SK-N-SH (cell line): ENCODE results near the gene ASAP2. TPM values are rescaled to one million over a fixed set of nuclear protein-coding genes. Genes with fewer than 3 reads are reported as not detected.
A peak's percentile ranks its signal among the peaks of the same experiment; 100 is the strongest.

Source experiments
- CTCF ChIA-PET: fragments of 300-600, 350-600 bp; formaldehyde crosslinking; extraction: SDS; loops from one replicate; lab custom pipeline; 2021; lab: Yijun Ruan, JAX
- POLR2A ChIA-PET: fragments of 350-600 bp; sonication (Branson Sonifier 250); formaldehyde crosslinking; extraction: SDS; loops from one replicate; lab custom pipeline; 2020; ENCODE audit warnings: antibody characterized with exemption, inconsistent platforms; lab: Yijun Ruan, JAX
- DNase-seq: peaks from one replicate; pipeline ENCODE4 v3.0.0; 2012
- H2AFZ ChIP-seq: fragments of 200-600 bp; sonication (generic); 2 replicates; pipeline ENCODE4 v1.8.1; 2016; ENCODE audit warnings: antibody characterized with exemption, mild to moderate bottlenecking, low read depth
- H3F3A ChIP-seq: fragments of 200-600 bp; sonication (generic); replicated peaks from 2 replicates; pipeline ENCODE3; 2016; ENCODE audit warnings: antibody characterized with exemption, mild to moderate bottlenecking; ENCODE audit not compliant: insufficient read depth
- H3K27ac ChIP-seq, 2 experiments: fragments of 200-500 bp in 1 of 2; fragments of 200-600 bp in 1 of 2; sonication (Bioruptor generic) in 1 of 2; sonication (generic), shearing (Covaris generic) in 1 of 2; 2 replicates each; pipeline versions ENCODE4 v1.5.1 to v1.6.1; 2014 to 2016; ENCODE audit warnings: low read depth in 2 of 2, inconsistent platforms in 1 of 2, low read length in 1 of 2, mild to moderate bottlenecking in 1 of 2, mixed read lengths in 1 of 2
- H3K27me3 ChIP-seq: fragments of 200-600 bp; sonication (generic), shearing (Covaris generic); 2 replicates; pipeline ENCODE4 v1.6.1; 2016; ENCODE audit warnings: mixed run types; ENCODE audit not compliant: insufficient read depth
- H3K36me3 ChIP-seq, 2 experiments: fragments of 200-500 bp in 1 of 2; fragments of 200-600 bp in 1 of 2; sonication (Bioruptor generic) in 1 of 2; sonication (generic) in 1 of 2; replicated peaks in 1 of 2; 2 replicates each; pipeline versions ENCODE3 to v1.5.1; 2014 to 2016; ENCODE audit warnings: low read length in 1 of 2, mild to moderate bottlenecking in 1 of 2; ENCODE audit not compliant: insufficient read depth in 2 of 2, control insufficient read depth in 1 of 2
- H3K4me1 ChIP-seq, 2 experiments: fragments of 200-500 bp in 1 of 2; fragments of 200-600 bp in 1 of 2; sonication (Bioruptor generic) in 1 of 2; sonication (generic), shearing (Covaris generic) in 1 of 2; 2 replicates each; pipeline versions ENCODE4 v1.5.1 to v1.6.1; 2014 to 2016; ENCODE audit warnings: low read depth in 1 of 2, low read length in 1 of 2, mixed run types in 1 of 2; ENCODE audit not compliant: insufficient read depth in 2 of 2, control insufficient read depth in 1 of 2
- H3K4me2 ChIP-seq: fragments of 200-600 bp; sonication (generic), shearing (Covaris generic); 2 replicates; pipeline ENCODE4 v1.6.1; 2017; ENCODE audit warnings: mixed run types
- H3K4me3 ChIP-seq, 2 experiments: fragments of 200-500 bp in 1 of 2; fragments of 200-600 bp in 1 of 2; sonication (Bioruptor generic) in 1 of 2; sonication (generic), shearing (Covaris generic) in 1 of 2; 2 replicates each; pipeline versions ENCODE4 v1.5.1 to v1.8.1; 2014 to 2016; ENCODE audit warnings: low read depth in 2 of 2, inconsistent platforms in 1 of 2, low read length in 1 of 2, mild to moderate bottlenecking in 1 of 2, mixed read lengths in 1 of 2, moderate library complexity in 1 of 2
- H3K79me2 ChIP-seq: fragments of 200-600 bp; sonication (generic); 2 replicates; pipeline ENCODE4 v1.8.1; 2017; ENCODE audit warnings: mild to moderate bottlenecking; ENCODE audit not compliant: insufficient read depth
- H3K9ac ChIP-seq: fragments of 200-600 bp; sonication (generic); 2 replicates; pipeline ENCODE4 v1.6.1; 2017; ENCODE audit warnings: mixed run types
- H3K9me2 ChIP-seq: fragments of 200-600 bp; sonication (generic); 2 replicates; pipeline ENCODE4 v1.6.1; 2017; ENCODE audit warnings: mixed run types
- H3K9me3 ChIP-seq: fragments of 200-600 bp; sonication (generic); 2 replicates; pipeline ENCODE4 v1.6.1; 2017; ENCODE audit warnings: mixed run types, mild to moderate bottlenecking, moderate library complexity
- H4K20me1 ChIP-seq: fragments of 200-600 bp; sonication (generic); 2 replicates; pipeline ENCODE4 v1.6.1; 2017; ENCODE audit warnings: mild to moderate bottlenecking, mixed run types; ENCODE audit not compliant: insufficient read depth
- CHD2 ChIP-seq: fragments of 150-350 bp; IDR thresholded peaks from 2 replicates; pipeline ENCODE4 v1.6.1; 2018; ENCODE audit warnings: low read length; ENCODE audit not compliant: partially characterized antibody
- ELF1 ChIP-seq: IDR thresholded peaks from 2 replicates; pipeline ENCODE4 v1.4.0; 2012
- EZH2phosphoT487 ChIP-seq: fragments of 200-600 bp; sonication (generic); IDR thresholded peaks from 2 replicates; pipeline ENCODE4 v1.6.1; 2017; ENCODE audit warnings: low read depth, mixed run types, mild to moderate bottlenecking, antibody characterized with exemption, moderate library complexity, borderline replicate concordance
- FOSL2 ChIP-seq: IDR thresholded peaks from 2 replicates; pipeline ENCODE4 v1.4.0; 2012; ENCODE audit warnings: low read depth, mild to moderate bottlenecking, moderate library complexity, borderline replicate concordance
- FOXJ3 ChIP-seq: sonication (generic); formaldehyde crosslinking; IDR thresholded peaks from 2 replicates; pipeline ENCODE4 v1.5.1; 2020; ENCODE audit warnings: mild to moderate bottlenecking, missing genetic modification reagents
- GABPA ChIP-seq: IDR thresholded peaks from 2 replicates; pipeline ENCODE4 v1.4.0; 2012; ENCODE audit warnings: low read depth, mild to moderate bottlenecking
- GATA2 ChIP-seq: sonication (generic); formaldehyde crosslinking; IDR thresholded peaks from 2 replicates; pipeline ENCODE4 v1.5.0; 2020; ENCODE audit warnings: mild to moderate bottlenecking, missing genetic modification reagents
- MEF2A ChIP-seq: IDR thresholded peaks from 2 replicates; pipeline ENCODE4 v1.4.0; 2012; ENCODE audit warnings: low read depth, borderline replicate concordance
- MXI1 ChIP-seq: IDR thresholded peaks from 2 replicates; pipeline ENCODE4 v1.6.1; 2012; ENCODE audit warnings: mild to moderate bottlenecking, low read depth, low read length, improper control_type of control experiment
- NRF1 ChIP-seq: IDR thresholded peaks from 2 replicates; pipeline ENCODE4 v1.6.1; 2012; ENCODE audit warnings: low read depth, mild to moderate bottlenecking, low read length
- POLR2AphosphoS5 ChIP-seq: IDR thresholded peaks from 2 replicates; pipeline ENCODE4 v1.6.1; 2012; ENCODE audit warnings: low read depth, low read length
- RAD21 ChIP-seq: IDR thresholded peaks from 2 replicates; pipeline ENCODE4 v1.6.1; 2012; ENCODE audit warnings: mild to moderate bottlenecking, low read length
- RCOR1 ChIP-seq: fragments of 150-350 bp; IDR thresholded peaks from 2 replicates; pipeline ENCODE4 v1.6.1; 2017; ENCODE audit warnings: antibody characterized with exemption, low read length
- RFX5 ChIP-seq: IDR thresholded peaks from 2 replicates; pipeline ENCODE4 v1.6.1; 2012; ENCODE audit warnings: mild to moderate bottlenecking, improper control_type of control experiment, low read length
- SIN3A ChIP-seq: IDR thresholded peaks from 2 replicates; pipeline ENCODE4 v1.6.1; 2012; ENCODE audit warnings: low read depth, mild to moderate bottlenecking, low read length, moderate library complexity, borderline replicate concordance
- TAF1 ChIP-seq: IDR thresholded peaks from 2 replicates; pipeline ENCODE4 v1.6.1; 2012; ENCODE audit warnings: low read depth, mild to moderate bottlenecking, low read length, moderate library complexity, borderline replicate concordance
- TCF12 ChIP-seq: IDR thresholded peaks from 2 replicates; pipeline ENCODE4 v1.4.0; 2012
- TEAD4 ChIP-seq: IDR thresholded peaks from 2 replicates; pipeline ENCODE4 v1.4.0; 2012; ENCODE audit warnings: mild to moderate bottlenecking, borderline replicate concordance; ENCODE audit not compliant: insufficient read depth
- YY1 ChIP-seq: IDR thresholded peaks from 2 replicates; pipeline ENCODE4 v1.4.0; 2012; ENCODE audit warnings: low read depth, mild to moderate bottlenecking
- WGBS: methylation state at CpG from one replicate; pipeline ENCODE4 v1.1.6; 2017; ENCODE audit warnings: low lambda C conversion rate; 5-methylcytosine and 5-hydroxymethylcytosine counted together
- polyA plus RNA-seq, 3 experiments: library from polyadenylated mRNA; depleted of rRNA; stranded (reverse); fragments of >200 nt; gene quantifications; 2 replicates each; pipeline ENCODE4 v1.2.3, GENCODE V29; 2012
- TF ChIP-seq, protein P1 (sequence below): IDR thresholded peaks from 2 replicates; pipeline ENCODE4; 2012
- TF ChIP-seq, protein P2 (sequence below): IDR thresholded peaks from 2 replicates; pipeline ENCODE4 v1.6.1; 2012; ENCODE audit warnings: mild to moderate bottlenecking, low read depth, low read length, moderate library complexity
- TF ChIP-seq, protein P3 (sequence below): IDR thresholded peaks from 2 replicates; pipeline ENCODE4 v1.4.0; 2012; ENCODE audit warnings: low read depth
- TF ChIP-seq, protein P4 (sequence below): fragments of 150-350 bp; IDR thresholded peaks from 2 replicates; pipeline ENCODE4 v1.6.1; 2016; ENCODE audit warnings: mild to moderate bottlenecking, low read depth, low read length

Gene ASAP2
- polyA plus RNA-seq, 1 of the 3 experiments (the other 2 are of a cell fraction): 37.9 TPM

DNA sequence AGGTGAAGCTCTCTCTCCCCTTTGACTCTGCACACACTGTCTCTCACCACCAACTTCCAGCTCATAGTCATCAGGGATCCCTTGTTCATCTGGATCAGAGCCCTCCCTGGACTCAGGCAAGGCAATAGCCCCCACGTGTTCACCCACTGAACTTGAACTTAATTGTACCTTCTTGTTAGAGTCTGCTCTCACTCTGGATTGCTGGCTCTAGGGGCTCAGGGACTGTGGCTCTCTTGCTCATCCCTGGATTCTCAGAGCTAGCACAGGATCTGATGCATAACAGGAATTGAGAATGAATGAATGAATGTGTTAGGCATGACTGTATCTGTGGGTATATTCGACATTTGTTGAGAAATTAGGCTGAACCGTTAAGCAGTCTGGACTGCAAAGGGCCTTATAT, 16.7 kb upstream of the ASAP2 start:
- CTCF ChIA-PET: interaction anchor here (1.0 to 1.2 kb wide), 3 partner anchors 16 to 144 kb away, joined by 3 to 7 read pairs (median 4); partner anchors contain the start of gene ASAP2
- TF ChIP-seq, protein P1, sequence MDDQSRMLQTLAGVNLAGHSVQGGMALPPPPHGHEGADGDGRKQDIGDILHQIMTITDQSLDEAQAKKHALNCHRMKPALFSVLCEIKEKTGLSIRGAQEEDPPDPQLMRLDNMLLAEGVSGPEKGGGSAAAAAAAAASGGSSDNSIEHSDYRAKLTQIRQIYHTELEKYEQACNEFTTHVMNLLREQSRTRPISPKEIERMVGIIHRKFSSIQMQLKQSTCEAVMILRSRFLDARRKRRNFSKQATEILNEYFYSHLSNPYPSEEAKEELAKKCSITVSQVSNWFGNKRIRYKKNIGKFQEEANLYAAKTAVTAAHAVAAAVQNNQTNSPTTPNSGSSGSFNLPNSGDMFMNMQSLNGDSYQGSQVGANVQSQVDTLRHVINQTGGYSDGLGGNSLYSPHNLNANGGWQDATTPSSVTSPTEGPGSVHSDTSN: no peak
- TF ChIP-seq NRF1 (no peak), YY1 (no peak)

DNA sequence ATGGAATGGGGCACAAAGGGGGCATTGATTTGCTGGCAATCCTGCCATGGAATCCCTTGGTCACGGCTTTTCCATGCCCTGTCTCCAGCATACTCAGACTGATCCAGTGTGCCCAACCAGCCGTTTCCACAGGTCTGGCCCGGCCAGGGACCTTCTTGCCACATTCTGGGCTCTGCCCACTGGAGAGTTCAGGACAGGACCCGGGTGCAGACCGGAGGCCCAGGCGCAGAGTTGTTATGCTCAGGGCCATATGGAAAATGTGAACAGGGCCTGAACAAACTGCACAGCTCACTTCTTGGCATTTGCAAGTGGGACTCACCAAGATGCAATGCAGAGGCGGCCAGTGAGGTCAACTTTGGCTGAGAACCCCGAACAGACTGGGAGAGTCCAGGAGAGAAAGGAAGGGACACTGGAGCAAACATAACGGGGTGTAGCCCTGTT, 15.6 kb upstream of the ASAP2 start:
- CTCF ChIA-PET: interaction anchor here (1.3 to 1.4 kb wide), 2 partner anchors 28 to 49 kb away, joined by 3 read pairs; no protein-coding TSS in a partner anchor
- H3K4me2 ChIP-seq: peak overlapping the region; percentile 51
- DNase-seq: peak; percentile 69
- no peak for TF ChIP-seq GATA2 (CRISPR knock-in tag)
- peak; percentile 51; the same call in 1 of the 2 replicates for TF ChIP-seq POLR2AphosphoS5
- no peak for TF ChIP-seq RCOR1
- no peak for TF ChIP-seq ELF1
- peak; percentile 82; the same call in 1 of the 2 replicates for TF ChIP-seq TEAD4
- TF ChIP-seq RAD21: no peak
- TF ChIP-seq CHD2: peak; percentile 72
- no peak for TF ChIP-seq GABPA
- no peak for TF ChIP-seq SIN3A
- TF ChIP-seq TCF12: peak; percentile 96
- peak; percentile 72 for TF ChIP-seq FOSL2
- TF ChIP-seq, protein P2, sequence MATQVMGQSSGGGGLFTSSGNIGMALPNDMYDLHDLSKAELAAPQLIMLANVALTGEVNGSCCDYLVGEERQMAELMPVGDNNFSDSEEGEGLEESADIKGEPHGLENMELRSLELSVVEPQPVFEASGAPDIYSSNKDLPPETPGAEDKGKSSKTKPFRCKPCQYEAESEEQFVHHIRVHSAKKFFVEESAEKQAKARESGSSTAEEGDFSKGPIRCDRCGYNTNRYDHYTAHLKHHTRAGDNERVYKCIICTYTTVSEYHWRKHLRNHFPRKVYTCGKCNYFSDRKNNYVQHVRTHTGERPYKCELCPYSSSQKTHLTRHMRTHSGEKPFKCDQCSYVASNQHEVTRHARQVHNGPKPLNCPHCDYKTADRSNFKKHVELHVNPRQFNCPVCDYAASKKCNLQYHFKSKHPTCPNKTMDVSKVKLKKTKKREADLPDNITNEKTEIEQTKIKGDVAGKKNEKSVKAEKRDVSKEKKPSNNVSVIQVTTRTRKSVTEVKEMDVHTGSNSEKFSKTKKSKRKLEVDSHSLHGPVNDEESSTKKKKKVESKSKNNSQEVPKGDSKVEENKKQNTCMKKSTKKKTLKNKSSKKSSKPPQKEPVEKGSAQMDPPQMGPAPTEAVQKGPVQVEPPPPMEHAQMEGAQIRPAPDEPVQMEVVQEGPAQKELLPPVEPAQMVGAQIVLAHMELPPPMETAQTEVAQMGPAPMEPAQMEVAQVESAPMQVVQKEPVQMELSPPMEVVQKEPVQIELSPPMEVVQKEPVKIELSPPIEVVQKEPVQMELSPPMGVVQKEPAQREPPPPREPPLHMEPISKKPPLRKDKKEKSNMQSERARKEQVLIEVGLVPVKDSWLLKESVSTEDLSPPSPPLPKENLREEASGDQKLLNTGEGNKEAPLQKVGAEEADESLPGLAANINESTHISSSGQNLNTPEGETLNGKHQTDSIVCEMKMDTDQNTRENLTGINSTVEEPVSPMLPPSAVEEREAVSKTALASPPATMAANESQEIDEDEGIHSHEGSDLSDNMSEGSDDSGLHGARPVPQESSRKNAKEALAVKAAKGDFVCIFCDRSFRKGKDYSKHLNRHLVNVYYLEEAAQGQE: no peak
- no peak for TF ChIP-seq MXI1
- TF ChIP-seq, protein P3, sequence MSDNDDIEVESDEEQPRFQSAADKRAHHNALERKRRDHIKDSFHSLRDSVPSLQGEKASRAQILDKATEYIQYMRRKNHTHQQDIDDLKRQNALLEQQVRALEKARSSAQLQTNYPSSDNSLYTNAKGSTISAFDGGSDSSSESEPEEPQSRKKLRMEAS: peak; percentile 24; the same call in 1 of the 2 replicates
- no peak for TF ChIP-seq TAF1
- no peak for TF ChIP-seq RFX5
- TF ChIP-seq MEF2A: no peak
- TF ChIP-seq EZH2phosphoT487: no peak
- no peak for TF ChIP-seq FOXJ3 (CRISPR knock-in tag)
- TF ChIP-seq, protein P4, sequence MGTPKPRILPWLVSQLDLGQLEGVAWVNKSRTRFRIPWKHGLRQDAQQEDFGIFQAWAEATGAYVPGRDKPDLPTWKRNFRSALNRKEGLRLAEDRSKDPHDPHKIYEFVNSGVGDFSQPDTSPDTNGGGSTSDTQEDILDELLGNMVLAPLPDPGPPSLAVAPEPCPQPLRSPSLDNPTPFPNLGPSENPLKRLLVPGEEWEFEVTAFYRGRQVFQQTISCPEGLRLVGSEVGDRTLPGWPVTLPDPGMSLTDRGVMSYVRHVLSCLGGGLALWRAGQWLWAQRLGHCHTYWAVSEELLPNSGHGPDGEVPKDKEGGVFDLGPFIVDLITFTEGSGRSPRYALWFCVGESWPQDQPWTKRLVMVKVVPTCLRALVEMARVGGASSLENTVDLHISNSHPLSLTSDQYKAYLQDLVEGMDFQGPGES: no peak
- no peak for TF ChIP-seq NRF1

More for the DNA sequence above, 16.7 kb upstream of the ASAP2 start:
- Histone ChIP-seq H3F3A (peaks cover 35% of the 10 kb centered on the region), H3K36me3 (no peaks in the 10 kb centered on the region), H3K27me3 (no peaks in the 10 kb centered on the region), H3K27ac (peak overlapping the region in 1 of 2 experiments; percentile 95; a peak in 2 of 4 replicates), H3K79me2 (no peaks in the 10 kb centered on the region), H3K4me1 (peaks cover 13 to 42% of the 10 kb centered on the region in 2 experiments; a peak in 3 of 4 replicates), H3K4me3 (no peak overlapping the region), H3K4me2 (no peak overlapping the region), H3K9me2 (no peaks in the 10 kb centered on the region), H3K9me3 (no peaks in the 10 kb centered on the region), H2AFZ (no peak overlapping the region), H4K20me1 (no peaks in the 10 kb centered on the region), H3K9ac (no peak overlapping the region)
- DNase-seq: no peak
- POLR2A ChIA-PET: no interaction called here
- WGBS: 79% methylated on average over 3 of the region's 3 CpGs

More for the DNA sequence above, 15.6 kb upstream of the ASAP2 start:
- Histone ChIP-seq H3K4me1 (peaks cover 13 to 42% of the 10 kb centered on the region in 2 experiments; a peak in 3 of 4 replicates), H3K79me2 (no peaks in the 10 kb centered on the region), H2AFZ (peak overlapping the region; percentile 64; the same call in 1 of the 2 replicates), H3K9me3 (no peaks in the 10 kb centered on the region), H3K36me3 (no peaks in the 10 kb centered on the region), H3K9me2 (no peaks in the 10 kb centered on the region), H3K9ac (peak overlapping the region; percentile 46), H4K20me1 (no peaks in the 10 kb centered on the region), H3K27me3 (no peaks in the 10 kb centered on the region), H3K4me3 (no peak overlapping the region), H3F3A (peaks cover 35% of the 10 kb centered on the region), H3K27ac (peak overlapping the region; percentile 62 to 95)
- POLR2A ChIA-PET: no interaction called here
- 36% methylated on average over 8 of the region's 9 CpGs for WGBS
